NCI-H1436 treated with DMSO at 0.1 percent for 48 hours (cell line): ENCODE measurements around the gene PHF2.

Experiments
- DNase-seq: peaks from one replicate; lab custom pipeline; 2025; lab: John Stamatoyannopoulos, UW

Gene PHF2

GRCh38 chr9:93678199-93679019 is 102.0 kb downstream of the PHF2 start:
- DNase-seq: no peak

GRCh38 chr9:93679536-93680442 is 103.4 kb downstream of the PHF2 start:
- DNase-seq: no peak

- DNase-seq: no peak
Measured at GRCh38 chr9:93680443-93681268, 104.3 kb downstream of the PHF2 start.

GRCh38 chr9:93681269-93682154 is 105.1 kb downstream of the PHF2 start:
- DNase-seq: no peak

- DNase-seq: no peak
Measured at GRCh38 chr9:93682155-93682968, 106.0 kb downstream of the PHF2 start.

GRCh38 chr9:93683331-93684134 is 107.1 kb downstream of the PHF2 start:
- DNase-seq: no peak

DNA sequence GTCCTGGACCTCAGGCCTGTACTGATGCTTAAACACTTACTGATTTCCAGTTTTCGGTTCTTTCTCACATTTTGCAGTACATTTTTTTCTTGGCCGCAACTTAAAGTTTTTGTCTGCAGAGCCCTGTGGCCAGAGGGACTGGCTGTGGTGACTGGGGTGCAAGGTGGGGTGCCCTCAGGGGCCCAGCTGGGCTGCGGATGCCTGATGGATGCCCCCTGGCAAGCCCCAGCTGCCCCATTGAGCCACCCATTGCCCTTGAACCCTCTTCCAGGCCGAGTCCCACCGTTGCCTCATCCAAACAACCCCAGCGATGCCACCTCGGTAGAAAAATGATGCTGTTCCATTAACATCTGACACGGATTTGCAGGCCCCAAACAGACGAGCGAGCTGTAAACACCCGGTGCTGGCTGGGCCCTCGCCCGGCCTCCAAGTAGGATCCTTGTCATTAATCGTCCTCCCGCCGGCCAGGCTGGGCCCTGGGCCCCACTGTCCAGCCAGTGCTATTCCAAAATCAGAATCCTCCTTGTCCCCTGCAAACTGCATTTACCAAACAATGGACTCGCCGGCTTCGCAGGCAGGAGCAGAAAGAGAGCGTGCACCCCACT is 107.9 kb downstream of the PHF2 start:
- no peak for DNase-seq

GRCh38 chr9:93684806-93685543 is 108.6 kb downstream of the PHF2 start:
- no peak for DNase-seq

- no peak for DNase-seq
Measured at GRCh38 chr9:93686127-93686879, 109.9 kb downstream of the PHF2 start.

- DNase-seq: no peak
Measured at GRCh38 chr9:93686880-93687236, 110.5 kb downstream of the PHF2 start.

- no peak for DNase-seq
Measured at GRCh38 chr9:93690618-93691017, 114.2 kb downstream of the PHF2 start.

DNA sequence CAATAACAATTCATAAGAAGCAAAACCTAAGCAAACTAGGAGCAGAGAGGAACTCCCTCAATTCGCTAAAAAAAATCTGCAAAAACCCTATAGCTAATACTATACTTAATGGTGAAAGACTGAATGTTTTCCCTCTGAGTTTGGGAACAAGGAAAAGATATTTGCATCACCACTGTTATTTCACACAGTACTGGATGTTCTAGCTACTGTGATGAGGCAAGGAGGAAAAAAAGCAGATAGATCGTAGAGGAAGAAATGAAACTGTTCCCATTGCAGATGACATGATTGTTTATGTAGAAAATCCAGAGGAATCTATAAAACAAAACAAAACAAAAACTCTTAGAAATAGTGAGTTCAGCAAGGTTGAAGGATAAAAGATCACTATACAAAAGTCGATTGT is 116.7 kb downstream of the PHF2 start:
- DNase-seq: no peak

DNA sequence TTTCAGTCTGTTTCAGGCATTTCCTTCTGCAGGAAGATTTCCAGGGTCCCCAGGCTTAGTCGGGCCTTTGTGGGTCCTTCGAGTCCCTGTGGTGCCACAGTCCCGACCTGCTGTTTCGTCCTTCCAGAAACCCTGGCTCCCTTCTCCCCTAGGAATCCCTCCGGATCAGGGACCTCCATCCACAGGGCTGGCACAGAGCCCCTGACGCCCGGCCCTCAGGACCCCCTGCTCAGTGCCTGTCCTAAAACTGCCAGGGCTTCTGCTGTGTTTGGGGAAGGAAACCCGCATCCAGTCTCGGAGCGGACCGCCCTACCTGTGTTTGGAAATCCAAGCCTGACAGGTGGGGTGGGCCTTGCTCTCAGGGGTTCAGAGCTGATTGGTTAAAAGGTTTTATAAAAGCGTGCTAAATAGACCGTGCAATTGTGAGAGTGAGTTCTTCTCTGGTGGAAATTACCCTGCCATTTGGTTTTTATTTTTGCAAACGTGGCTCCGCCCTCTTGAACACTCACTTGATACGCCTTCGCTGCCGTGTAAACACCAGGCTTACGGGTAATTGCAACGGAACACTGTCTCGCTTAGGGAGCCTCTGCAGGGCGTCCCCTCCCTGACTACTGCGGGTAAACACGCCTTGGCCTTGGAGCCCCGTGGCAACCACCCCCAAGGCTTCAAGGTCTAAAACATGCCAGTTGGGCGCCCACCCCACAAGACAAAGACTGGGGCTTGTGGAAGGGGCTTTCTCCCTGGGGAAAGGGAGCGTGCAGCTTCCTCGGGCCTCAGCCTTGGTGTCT is 121.2 kb downstream of the PHF2 start:
- DNase-seq: peak; percentile 97

GRCh38 chr9:93698140-93698908 is 121.9 kb downstream of the PHF2 start:
- no peak for DNase-seq

GRCh38 chr9:93699650-93700049 is 123.3 kb downstream of the PHF2 start:
- DNase-seq: peak; percentile 14
